SK-N-SH (cell line): ENCODE measurements around the gene PEAK1.

Experiments
- CHD2 ChIP-seq: fragments of 150-350 bp; IDR thresholded peaks from 2 replicates; pipeline ENCODE4 v1.6.1; 2018; ENCODE audit warnings: low read length; ENCODE audit not compliant: partially characterized antibody
- CTCF ChIP-seq: fragments of 200-600 bp; sonication (generic); IDR thresholded peaks from 2 replicates; pipeline ENCODE4 v1.6.1; 2017; ENCODE audit warnings: antibody characterized with exemption, mild to moderate bottlenecking, moderate library complexity
- EP300 ChIP-seq, 2 experiments: IDR thresholded peaks; 2 replicates each; pipeline versions ENCODE4 v1.4.0 to v1.6.1; 2012; ENCODE audit warnings: borderline replicate concordance in 1 of 2, low read depth in 1 of 2, low read length in 1 of 2
- EZH2phosphoT487 ChIP-seq: fragments of 200-600 bp; sonication (generic); IDR thresholded peaks from 2 replicates; pipeline ENCODE4 v1.6.1; 2017; ENCODE audit warnings: low read depth, mixed run types, mild to moderate bottlenecking, antibody characterized with exemption, moderate library complexity, borderline replicate concordance
- FOXM1 ChIP-seq: IDR thresholded peaks from 2 replicates; pipeline ENCODE4 v1.4.0; 2012; ENCODE audit warnings: low read depth, mild to moderate bottlenecking
- MAX ChIP-seq: IDR thresholded peaks from 2 replicates; pipeline ENCODE4 v1.4.0; 2012; ENCODE audit warnings: low read depth
- NFIC ChIP-seq: IDR thresholded peaks from 2 replicates; pipeline ENCODE4 v1.4.0; 2012; ENCODE audit warnings: borderline replicate concordance
- NRF1 ChIP-seq: IDR thresholded peaks from 2 replicates; pipeline ENCODE4 v1.6.1; 2012; ENCODE audit warnings: low read depth, mild to moderate bottlenecking, low read length
- POLR2AphosphoS5 ChIP-seq: IDR thresholded peaks from 2 replicates; pipeline ENCODE4 v1.6.1; 2012; ENCODE audit warnings: low read depth, low read length
- RFX5 ChIP-seq: IDR thresholded peaks from 2 replicates; pipeline ENCODE4 v1.6.1; 2012; ENCODE audit warnings: mild to moderate bottlenecking, improper control_type of control experiment, low read length
- YY1 ChIP-seq: IDR thresholded peaks from 2 replicates; pipeline ENCODE4 v1.4.0; 2012; ENCODE audit warnings: low read depth, mild to moderate bottlenecking

- no peak for TF ChIP-seq MAX
- TF ChIP-seq CTCF = no peak
- no peak for TF ChIP-seq EZH2phosphoT487
- no peak for TF ChIP-seq POLR2AphosphoS5
- TF ChIP-seq EP300 (IDR thresholded peaks at IDR 0.05; ENCODE audit: borderline replicate concordance in 1 of 2, low read depth in 1 of 2, low read length in 1 of 2) = no peak
- TF ChIP-seq NRF1 = no peak
- no peak for TF ChIP-seq NFIC
- no peak for TF ChIP-seq CHD2
- TF ChIP-seq FOXM1 = no peak
- TF ChIP-seq YY1 = no peak
- no peak for TF ChIP-seq RFX5
Measured at GRCh38 chr15:77370580-77370979, 49.3 kb downstream of the PEAK1 start.
